HepG2 (cell line): Measurements from ENCODE around the gene ZPR1. TPM values are rescaled to one million over a fixed set of nuclear protein-coding genes. Genes with fewer than 3 reads are reported as not detected.

Experiments
- ETV5 ChIP-seq: IDR thresholded peaks from 2 replicates; pipeline ENCODE4 v1.6.1; 2018; ENCODE audit warnings: missing biosample characterization, missing genetic modification reagents, inconsistent platforms, borderline replicate concordance
- FOXM1 ChIP-seq: sonication (generic); formaldehyde crosslinking; IDR thresholded peaks from 2 replicates; pipeline ENCODE4 v1.5.0; 2020; ENCODE audit warnings: missing genetic modification reagents
- GATAD1 ChIP-seq: IDR thresholded peaks from 2 replicates; pipeline ENCODE4 v1.6.1; 2016; ENCODE audit warnings: missing genetic modification reagents, missing compliant biosample characterization
- PCBP2 ChIP-seq: fragments of 200-400 bp; formaldehyde crosslinking; optimal IDR thresholded peaks from 2 replicates; pipeline ENCODE3; 2018; ENCODE audit warnings: low read length, low read depth; ENCODE audit not compliant: poor library complexity, severe bottlenecking
- RARA ChIP-seq: IDR thresholded peaks from 2 replicates; pipeline ENCODE4 v1.6.1; 2016; ENCODE audit warnings: missing genetic modification reagents, missing compliant biosample characterization
- SNAPC2 ChIP-seq: sonication (generic); formaldehyde crosslinking; IDR thresholded peaks from 2 replicates; pipeline ENCODE4 v1.8.1; 2022; ENCODE audit warnings: mild to moderate bottlenecking, missing genetic modification reagents
- SUZ12 ChIP-seq: fragments of 150-350 bp; IDR thresholded peaks from 2 replicates; pipeline ENCODE4 v1.6.1; 2014; ENCODE audit warnings: low read depth, low read length
- TCF7 ChIP-seq: sonication (generic); IDR thresholded peaks from 2 replicates; pipeline ENCODE4 v1.6.1; 2016; ENCODE audit warnings: antibody characterized with exemption, low read depth
- YEATS4 ChIP-seq: sonication (generic); formaldehyde crosslinking; IDR thresholded peaks from 2 replicates; pipeline ENCODE4 v1.4.0; 2020; ENCODE audit warnings: missing genetic modification reagents, borderline replicate concordance
- ZBTB14 ChIP-seq: sonication (generic); formaldehyde crosslinking; IDR thresholded peaks from 2 replicates; pipeline ENCODE4 v1.4.0; 2020; ENCODE audit warnings: missing genetic modification reagents
- ZFP1 ChIP-seq: IDR thresholded peaks from 2 replicates; pipeline ENCODE4 v1.6.1; 2016
- ZNF432 ChIP-seq: sonication (generic); formaldehyde crosslinking; IDR thresholded peaks from 2 replicates; pipeline ENCODE4 v1.5.0; 2020; ENCODE audit warnings: missing genetic modification reagents, mild to moderate bottlenecking, borderline replicate concordance
- ZNF569 ChIP-seq: sonication (generic); formaldehyde crosslinking; IDR thresholded peaks from 2 replicates; pipeline ENCODE4 v1.5.0; 2020; ENCODE audit warnings: mild to moderate bottlenecking, missing genetic modification reagents, moderate library complexity, borderline replicate concordance
- ZNF713 ChIP-seq: sonication (generic); formaldehyde crosslinking; IDR thresholded peaks from 2 replicates; pipeline ENCODE4 v1.4.0; 2020; ENCODE audit warnings: mild to moderate bottlenecking, missing genetic modification reagents
- polyA plus RNA-seq, 8 experiments: library from polyadenylated mRNA; depleted of rRNA in 3 of 8; stranded (reverse) in 7 of 8; unstranded in 1 of 8; fragments of >200 nt; fragmentation: Illumina TruSeq in 4 of 8; extraction: Trizol in 4 of 8; gene quantifications; 2 replicates each; pipeline versions ENCODE4 v1.2.1 to v1.2.3, GENCODE V29; 2011 to 2016; ENCODE audit warnings: low read depth in 4 of 8, missing spikeins in 1 of 8, mixed read lengths in 1 of 8; ENCODE audit not compliant: insufficient read depth in 1 of 8
- total RNA-seq, 5 experiments: library from RNA; depleted of rRNA; stranded (reverse); fragments of >200 nt; fragmentation: Illumina TruSeq; extraction: Trizol; gene quantifications; 2 replicates each; pipeline ENCODE4 v1.2.3, GENCODE V29; 2016; ENCODE audit warnings: low read depth in 1 of 5
- TF ChIP-seq, protein P1 (sequence below): sonication (generic); formaldehyde crosslinking; IDR thresholded peaks from 2 replicates; pipeline ENCODE4 v1.4.0; 2020; ENCODE audit warnings: missing genetic modification reagents
- TF ChIP-seq, protein P2 (sequence below): sonication (generic); formaldehyde crosslinking; IDR thresholded peaks from 2 replicates; pipeline ENCODE4 v1.4.0; 2020; ENCODE audit warnings: missing genetic modification reagents, borderline replicate concordance
- TF ChIP-seq, protein P3 (sequence below): sonication (generic); formaldehyde crosslinking; IDR thresholded peaks from 2 replicates; pipeline ENCODE4 v1.5.0; 2020; ENCODE audit warnings: mild to moderate bottlenecking, missing genetic modification reagents

The ZPR1 gene
- total and polyA plus RNA-seq, 2 of the 13 experiments (the other 11 are each of a cell fraction or from before 2014, with no cell fraction given), result 40.0 to 79.3 TPM

GRCh38 chr11:116833491-116833815 is 45.6 kb upstream of the ZPR1 start (continued):
- TF ChIP-seq, protein P1, sequence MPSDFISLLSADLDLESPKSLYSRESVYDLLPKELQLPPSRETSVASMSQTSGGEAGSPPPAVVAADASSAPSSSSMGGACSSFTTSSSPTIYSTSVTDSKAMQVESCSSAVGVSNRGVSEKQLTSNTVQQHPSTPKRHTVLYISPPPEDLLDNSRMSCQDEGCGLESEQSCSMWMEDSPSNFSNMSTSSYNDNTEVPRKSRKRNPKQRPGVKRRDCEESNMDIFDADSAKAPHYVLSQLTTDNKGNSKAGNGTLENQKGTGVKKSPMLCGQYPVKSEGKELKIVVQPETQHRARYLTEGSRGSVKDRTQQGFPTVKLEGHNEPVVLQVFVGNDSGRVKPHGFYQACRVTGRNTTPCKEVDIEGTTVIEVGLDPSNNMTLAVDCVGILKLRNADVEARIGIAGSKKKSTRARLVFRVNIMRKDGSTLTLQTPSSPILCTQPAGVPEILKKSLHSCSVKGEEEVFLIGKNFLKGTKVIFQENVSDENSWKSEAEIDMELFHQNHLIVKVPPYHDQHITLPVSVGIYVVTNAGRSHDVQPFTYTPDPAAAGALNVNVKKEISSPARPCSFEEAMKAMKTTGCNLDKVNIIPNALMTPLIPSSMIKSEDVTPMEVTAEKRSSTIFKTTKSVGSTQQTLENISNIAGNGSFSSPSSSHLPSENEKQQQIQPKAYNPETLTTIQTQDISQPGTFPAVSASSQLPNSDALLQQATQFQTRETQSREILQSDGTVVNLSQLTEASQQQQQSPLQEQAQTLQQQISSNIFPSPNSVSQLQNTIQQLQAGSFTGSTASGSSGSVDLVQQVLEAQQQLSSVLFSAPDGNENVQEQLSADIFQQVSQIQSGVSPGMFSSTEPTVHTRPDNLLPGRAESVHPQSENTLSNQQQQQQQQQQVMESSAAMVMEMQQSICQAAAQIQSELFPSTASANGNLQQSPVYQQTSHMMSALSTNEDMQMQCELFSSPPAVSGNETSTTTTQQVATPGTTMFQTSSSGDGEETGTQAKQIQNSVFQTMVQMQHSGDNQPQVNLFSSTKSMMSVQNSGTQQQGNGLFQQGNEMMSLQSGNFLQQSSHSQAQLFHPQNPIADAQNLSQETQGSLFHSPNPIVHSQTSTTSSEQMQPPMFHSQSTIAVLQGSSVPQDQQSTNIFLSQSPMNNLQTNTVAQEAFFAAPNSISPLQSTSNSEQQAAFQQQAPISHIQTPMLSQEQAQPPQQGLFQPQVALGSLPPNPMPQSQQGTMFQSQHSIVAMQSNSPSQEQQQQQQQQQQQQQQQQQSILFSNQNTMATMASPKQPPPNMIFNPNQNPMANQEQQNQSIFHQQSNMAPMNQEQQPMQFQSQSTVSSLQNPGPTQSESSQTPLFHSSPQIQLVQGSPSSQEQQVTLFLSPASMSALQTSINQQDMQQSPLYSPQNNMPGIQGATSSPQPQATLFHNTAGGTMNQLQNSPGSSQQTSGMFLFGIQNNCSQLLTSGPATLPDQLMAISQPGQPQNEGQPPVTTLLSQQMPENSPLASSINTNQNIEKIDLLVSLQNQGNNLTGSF, result no peak
- TF ChIP-seq RARA (CRISPR knock-in tag) (no peak), ZNF713 (CRISPR knock-in tag) (no peak), ZFP1 (CRISPR knock-in tag) (no peak), PCBP2 (no peak), ZBTB14 (CRISPR knock-in tag) (no peak), FOXM1 (CRISPR knock-in tag) (no peak), GATAD1 (0 out of 2 replicates have a peak, but pooled peaks have one; percentile 11), SUZ12 (no peak), ETV5 (CRISPR knock-in tag) (no peak), YEATS4 (CRISPR knock-in tag) (no peak), SNAPC2 (CRISPR knock-in tag) (no peak), ZNF432 (CRISPR knock-in tag) (no peak), TCF7 (no peak), ZNF569 (CRISPR knock-in tag) (no peak)
- TF ChIP-seq, protein P2, sequence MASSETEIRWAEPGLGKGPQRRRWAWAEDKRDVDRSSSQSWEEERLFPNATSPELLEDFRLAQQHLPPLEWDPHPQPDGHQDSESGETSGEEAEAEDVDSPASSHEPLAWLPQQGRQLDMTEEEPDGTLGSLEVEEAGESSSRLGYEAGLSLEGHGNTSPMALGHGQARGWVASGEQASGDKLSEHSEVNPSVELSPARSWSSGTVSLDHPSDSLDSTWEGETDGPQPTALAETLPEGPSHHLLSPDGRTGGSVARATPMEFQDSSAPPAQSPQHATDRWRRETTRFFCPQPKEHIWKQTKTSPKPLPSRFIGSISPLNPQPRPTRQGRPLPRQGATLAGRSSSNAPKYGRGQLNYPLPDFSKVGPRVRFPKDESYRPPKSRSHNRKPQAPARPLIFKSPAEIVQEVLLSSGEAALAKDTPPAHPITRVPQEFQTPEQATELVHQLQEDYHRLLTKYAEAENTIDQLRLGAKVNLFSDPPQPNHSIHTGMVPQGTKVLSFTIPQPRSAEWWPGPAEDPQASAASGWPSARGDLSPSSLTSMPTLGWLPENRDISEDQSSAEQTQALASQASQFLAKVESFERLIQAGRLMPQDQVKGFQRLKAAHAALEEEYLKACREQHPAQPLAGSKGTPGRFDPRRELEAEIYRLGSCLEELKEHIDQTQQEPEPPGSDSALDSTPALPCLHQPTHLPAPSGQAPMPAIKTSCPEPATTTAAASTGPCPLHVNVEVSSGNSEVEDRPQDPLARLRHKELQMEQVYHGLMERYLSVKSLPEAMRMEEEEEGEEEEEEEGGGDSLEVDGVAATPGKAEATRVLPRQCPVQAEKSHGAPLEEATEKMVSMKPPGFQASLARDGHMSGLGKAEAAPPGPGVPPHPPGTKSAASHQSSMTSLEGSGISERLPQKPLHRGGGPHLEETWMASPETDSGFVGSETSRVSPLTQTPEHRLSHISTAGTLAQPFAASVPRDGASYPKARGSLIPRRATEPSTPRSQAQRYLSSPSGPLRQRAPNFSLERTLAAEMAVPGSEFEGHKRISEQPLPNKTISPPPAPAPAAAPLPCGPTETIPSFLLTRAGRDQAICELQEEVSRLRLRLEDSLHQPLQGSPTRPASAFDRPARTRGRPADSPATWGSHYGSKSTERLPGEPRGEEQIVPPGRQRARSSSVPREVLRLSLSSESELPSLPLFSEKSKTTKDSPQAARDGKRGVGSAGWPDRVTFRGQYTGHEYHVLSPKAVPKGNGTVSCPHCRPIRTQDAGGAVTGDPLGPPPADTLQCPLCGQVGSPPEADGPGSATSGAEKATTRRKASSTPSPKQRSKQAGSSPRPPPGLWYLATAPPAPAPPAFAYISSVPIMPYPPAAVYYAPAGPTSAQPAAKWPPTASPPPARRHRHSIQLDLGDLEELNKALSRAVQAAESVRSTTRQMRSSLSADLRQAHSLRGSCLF (CRISPR knock-in tag), result no peak
- TF ChIP-seq, protein P3, sequence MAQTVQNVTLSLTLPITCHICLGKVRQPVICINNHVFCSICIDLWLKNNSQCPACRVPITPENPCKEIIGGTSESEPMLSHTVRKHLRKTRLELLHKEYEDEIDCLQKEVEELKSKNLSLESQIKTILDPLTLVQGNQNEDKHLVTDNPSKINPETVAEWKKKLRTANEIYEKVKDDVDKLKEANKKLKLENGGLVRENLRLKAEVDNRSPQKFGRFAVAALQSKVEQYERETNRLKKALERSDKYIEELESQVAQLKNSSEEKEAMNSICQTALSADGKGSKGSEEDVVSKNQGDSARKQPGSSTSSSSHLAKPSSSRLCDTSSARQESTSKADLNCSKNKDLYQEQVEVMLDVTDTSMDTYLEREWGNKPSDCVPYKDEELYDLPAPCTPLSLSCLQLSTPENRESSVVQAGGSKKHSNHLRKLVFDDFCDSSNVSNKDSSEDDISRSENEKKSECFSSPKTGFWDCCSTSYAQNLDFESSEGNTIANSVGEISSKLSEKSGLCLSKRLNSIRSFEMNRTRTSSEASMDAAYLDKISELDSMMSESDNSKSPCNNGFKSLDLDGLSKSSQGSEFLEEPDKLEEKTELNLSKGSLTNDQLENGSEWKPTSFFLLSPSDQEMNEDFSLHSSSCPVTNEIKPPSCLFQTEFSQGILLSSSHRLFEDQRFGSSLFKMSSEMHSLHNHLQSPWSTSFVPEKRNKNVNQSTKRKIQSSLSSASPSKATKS (CRISPR knock-in tag), result no peak
